ENCODE results near the gene PHACTR1.

- TF ChIP-seq POLR2AphosphoS5 (IDR thresholded peaks at IDR 0.05; ENCODE audit: insufficient read depth in 1 of 2, low read depth in 1 of 2) (no peak), CTCF (IDR thresholded peaks at IDR 0.05) (no peak)
Observed at GRCh38 chr6:13000537-13000936, 284.0 kb downstream of the PHACTR1 start.
